SKM-1 treated with dmso at 0.1 percent for 144 hours (cell line): Measurements from ENCODE around the gene SLBP.

Experiments used
- DNase-seq: peaks from one replicate; lab custom pipeline; 2025; ENCODE audit not compliant: unreplicated experiment; lab: John Stamatoyannopoulos, UW

SLBP gene

GRCh38 chr4:1712216-1713002 is at the start of gene SLBP:
SLBP (minus strand) TSS chr4:1712319; CDS start chr4:1712188, 131 bp downstream.
- peak; percentile 99 for DNase-seq

- DNase-seq, result no peak
Measured at GRCh38 chr4:1761130-1761689, 49.1 kb upstream of the SLBP start.

DNA sequence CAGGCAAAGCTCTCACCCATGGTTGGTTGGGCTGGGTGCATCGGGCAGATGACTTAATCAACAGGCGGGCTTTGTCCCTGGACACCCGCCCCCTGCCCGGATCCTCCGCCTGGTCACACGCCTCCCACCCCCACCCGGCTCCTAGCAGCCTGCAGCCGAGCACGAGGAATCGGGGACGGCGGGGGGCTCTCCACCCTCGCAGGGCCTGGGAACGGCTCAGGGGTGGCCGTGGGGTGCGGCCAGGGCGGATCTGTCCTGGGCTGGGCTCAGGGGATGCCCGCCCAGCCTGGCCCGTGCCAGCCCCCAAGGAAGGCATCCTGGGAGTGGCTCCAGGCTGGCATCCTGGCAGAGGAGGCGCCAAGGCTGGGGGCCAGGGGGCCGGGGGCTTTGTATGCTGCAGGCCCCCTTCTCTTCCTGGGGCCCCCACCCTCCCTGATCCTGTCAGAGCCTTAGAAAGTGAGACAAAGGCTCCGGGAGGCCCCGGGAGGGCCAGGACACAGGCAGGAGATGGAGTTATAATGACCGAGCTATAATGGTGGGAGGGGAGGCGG is 48.5 kb upstream of the SLBP start:
- DNase-seq, result no peak

- no peak for DNase-seq
Measured at GRCh38 chr4:1759818-1760223, 47.7 kb upstream of the SLBP start.

DNA sequence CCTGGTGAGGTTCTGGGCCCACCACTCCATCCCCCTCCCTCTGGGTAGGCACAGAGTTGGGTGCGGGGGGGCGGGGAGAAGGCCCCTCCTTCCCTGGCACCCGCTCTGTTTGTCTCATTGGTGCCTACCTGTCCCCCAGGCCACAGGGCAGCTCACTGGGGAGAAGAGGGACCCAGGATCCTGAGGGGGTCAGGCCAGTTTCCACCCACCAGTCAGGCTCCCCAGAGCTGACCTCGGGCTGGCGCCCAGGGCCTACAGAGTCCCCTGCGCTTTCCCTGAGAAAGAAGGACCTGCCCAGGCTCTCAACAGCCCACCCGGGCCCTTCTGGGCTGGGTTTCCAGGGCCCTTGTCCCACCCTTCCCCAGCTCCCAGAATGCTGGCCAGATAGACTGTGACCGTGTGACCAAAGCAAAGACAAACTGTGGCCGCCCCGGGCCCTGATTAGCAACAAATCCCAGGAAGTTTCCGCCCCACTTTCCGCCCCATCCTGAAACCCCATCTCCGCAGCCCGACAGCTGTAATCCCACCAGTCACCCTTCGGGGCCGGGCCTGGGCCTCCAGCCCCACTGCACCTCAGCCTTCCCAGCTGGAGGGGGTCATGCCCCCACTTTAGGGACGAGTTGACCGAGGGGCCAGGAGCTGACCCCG is 47.2 kb upstream of the SLBP start:
- no peak for DNase-seq

DNA sequence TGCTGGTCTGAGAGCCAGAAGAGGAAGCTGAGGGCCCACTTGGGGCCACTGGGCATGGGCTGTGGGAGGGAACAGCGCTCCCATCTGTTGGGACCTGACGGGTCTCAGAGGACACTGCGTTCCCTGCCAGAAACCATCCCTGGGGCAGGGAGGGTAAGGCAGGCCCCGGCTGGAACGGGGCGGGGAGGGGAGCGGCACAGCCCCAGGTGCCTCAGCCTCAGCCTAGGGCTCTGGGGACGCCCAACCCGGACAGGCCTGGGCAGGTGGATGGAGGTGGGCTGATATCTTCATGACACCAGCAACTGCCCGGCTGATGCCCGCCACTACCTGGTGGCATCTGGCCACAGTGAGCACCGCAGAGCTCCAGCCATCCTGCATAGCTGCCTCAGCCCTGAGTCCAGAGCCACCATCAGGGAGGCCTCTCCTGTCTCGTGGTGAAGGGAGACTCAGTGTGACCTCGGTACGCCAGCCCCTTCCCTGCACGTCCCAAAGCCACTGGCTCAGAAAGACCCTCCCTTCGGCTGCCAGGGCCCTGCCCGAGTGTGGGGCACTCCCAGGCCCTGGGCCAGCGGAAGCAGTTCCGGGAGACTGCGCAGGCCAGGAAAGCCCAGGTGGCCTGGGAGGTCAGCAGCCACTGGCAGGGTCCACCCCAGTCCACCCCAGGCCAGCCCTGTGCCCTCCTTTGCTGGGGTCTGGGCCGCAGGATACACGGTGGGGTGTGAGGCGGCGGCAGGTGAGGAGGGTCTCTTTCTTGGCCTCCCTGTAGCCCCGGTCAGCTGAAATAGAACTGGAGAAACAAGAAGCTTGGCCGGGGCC is 46.4 kb upstream of the SLBP start:
- no peak for DNase-seq

GRCh38 chr4:1757836-1758235 is 45.7 kb upstream of the SLBP start:
- no peak for DNase-seq

- no peak for DNase-seq
Measured at GRCh38 chr4:1756893-1757779, 45.0 kb upstream of the SLBP start.

- DNase-seq, result no peak
Measured at GRCh38 chr4:1756079-1756478, 44.0 kb upstream of the SLBP start.

- DNase-seq, result no peak
Measured at GRCh38 chr4:1755297-1755696, 43.2 kb upstream of the SLBP start.

GRCh38 chr4:1754336-1754735 is 42.2 kb upstream of the SLBP start:
- no peak for DNase-seq

- DNase-seq, result no peak
Measured at GRCh38 chr4:1753697-1754311, 41.7 kb upstream of the SLBP start.

GRCh38 chr4:1753294-1753696 is 41.2 kb upstream of the SLBP start:
- DNase-seq, result no peak

- no peak for DNase-seq
Measured at GRCh38 chr4:1752284-1753041, 40.3 kb upstream of the SLBP start.

DNA sequence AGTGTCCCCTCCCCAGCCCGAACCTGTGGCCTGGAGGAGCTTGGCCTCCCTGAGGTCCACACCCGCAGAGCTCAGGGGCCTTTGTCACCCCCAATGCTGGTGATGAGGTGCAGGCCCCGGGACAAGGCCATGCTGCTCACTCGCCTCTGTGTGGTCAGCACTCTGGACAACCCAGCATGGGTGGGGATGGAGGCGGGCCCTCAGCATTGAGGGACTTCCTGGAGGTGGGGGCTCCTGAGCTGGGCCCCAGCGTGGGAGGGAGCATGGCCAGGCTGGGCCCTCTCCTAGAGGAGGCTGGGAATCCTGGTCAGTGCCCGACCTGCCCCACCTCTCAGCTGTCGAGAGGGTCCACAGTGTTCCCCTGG is 39.8 kb upstream of the SLBP start:
- DNase-seq, result no peak

- no peak for DNase-seq
Measured at GRCh38 chr4:1751155-1751918, 39.2 kb upstream of the SLBP start.

GRCh38 chr4:1750381-1751154 is 38.4 kb upstream of the SLBP start:
- no peak for DNase-seq

- DNase-seq, result no peak
Measured at GRCh38 chr4:1749826-1750225, 37.7 kb upstream of the SLBP start.
